Pancreas (tissue), 10 donors: ENCODE results near the gene C19orf33. TPM values are rescaled to one million over a fixed set of nuclear protein-coding genes. Genes with fewer than 3 reads are reported as not detected.

Experiments used
- ATAC-seq, 4 donors: fragments of 200-7000 bp; cut with Tn5 transposase; one replicate each; pipeline versions ENCODE4 v1.8.0 to v1.9.1; 2020; ENCODE audit warnings: mild to moderate bottlenecking in 4 of 4, moderate library complexity in 4 of 4
- DNase-seq, 6 donors: peaks; one replicate each; pipeline ENCODE4 v3.0.0-alpha.2; 2020
- FAIRE-seq: peaks from 2 replicates; lab custom pipeline; 2012; peaks lifted over from hg19 to GRCh38; lab: Jason Lieb, UNC
- H3K27ac ChIP-seq, 4 donors: fragments of 200-600 bp; sonication (generic); 1 replicate in 3 of 4; 2 replicates in 1 of 4; pipeline versions ENCODE4 v1.5.0 to v1.8.0; 2020
- H3K27me3 ChIP-seq, 4 donors: fragments of 200-600 bp; one replicate each; pipeline ENCODE4 v1.8.0; 2021
- H3K36me3 ChIP-seq, 3 donors: fragments of 200-600 bp; sonication (generic) in 1 of 3; one replicate each; pipeline versions ENCODE4 v1.5.0 to v1.8.0; 2020 to 2021
- H3K4me1 ChIP-seq, 3 donors: fragments of 200-600 bp; one replicate each; pipeline ENCODE4 v1.8.0; 2021
- H3K4me3 ChIP-seq, 4 donors: fragments of 200-600 bp; sonication (generic) in 2 of 4; one replicate each; pipeline versions ENCODE4 v1.5.0 to v1.8.0; 2020 to 2021
- H3K9me3 ChIP-seq, 4 donors: fragments of 200-600 bp; one replicate each; pipeline ENCODE4 v1.8.0; 2021
- CTCF ChIP-seq, 4 donors: fragments of 200-600 bp; sonication (generic) in 3 of 4; IDR thresholded peaks; one replicate each; pipeline versions ENCODE4 v1.5.0 to v1.8.0; 2021; ENCODE audit warnings: antibody characterized with exemption in 4 of 4
- WGBS, 2 donors: extraction: QIAGEN DNeasy Blood & Tissue Kit; methylation state at CpG; one replicate each; pipeline ENCODE4 v1.1.7; 2013; 5-methylcytosine and 5-hydroxymethylcytosine counted together
- intact Hi-C, 3 donors: fragments of 100-400 bp; cut with DNase I; formaldehyde crosslinking; loops; one replicate each; pipeline versions ENCODE4 v1.11.1 to v1.14.2; 2022
- polyA plus RNA-seq, 2 donors: library from polyadenylated mRNA; stranded (reverse); fragments of 200-250 nt; gene quantifications; one replicate each; pipeline ENCODE4 v1.2.3, GENCODE V29; 2013
- total RNA-seq, 6 donors: library from RNA; stranded (reverse); fragmentation: NEBNext Ultra II Directional in 4 of 6; extraction: Animal tissue kit (Norgen Biotek cat#: 25700) in 4 of 6; gene quantifications; one replicate each; pipeline versions ENCODE4 v1.2.1 to v1.2.4, GENCODE V29; 2021 to 2023
- donor health status: healthy with polysubstance abuse.
- donor health status: DM: no; HTN: no; CAD: no; lungs with moderate emphysema.
- donor health status: DM: no; HTN: no; CAD: no.
- donor health status: control.
- donor health status: control.
- donor health status: Bipolar disorder and iron deficiency.
- donor health status: DM: yes; HTN: yes; CAD: no.
- donor health status: DM: no; HTN: no; CAD: no.
- donor health status: DM: no; HTN: no; CAD: no.
- donor health status: DM: yes; HTN: yes; CAD: no.

Gene C19orf33
- total and polyA plus RNA-seq, 8 donors: 0.59 to 19.4 (median 3.2) TPM

DNA sequence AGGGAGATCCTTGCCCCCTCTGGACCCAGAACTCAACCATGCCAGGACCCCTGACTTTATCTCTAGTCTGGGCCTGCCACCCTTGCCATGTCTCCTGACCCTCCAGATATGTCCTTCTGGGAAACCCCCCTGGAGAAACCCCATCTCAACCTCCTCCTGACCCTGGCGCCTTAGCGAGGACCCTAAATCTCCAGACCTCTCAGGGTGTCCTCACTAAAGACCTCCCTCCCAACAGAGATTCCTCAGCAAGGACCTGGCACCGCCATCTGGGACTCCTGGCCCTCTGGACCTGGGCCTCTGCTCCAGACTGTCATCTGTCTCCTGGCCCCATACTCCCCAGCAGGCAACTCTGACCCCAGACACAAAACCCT is 16.9 kb downstream of the C19orf33 start:
- no peak overlapping the region for H3K27ac ChIP-seq
- no peaks in the 10 kb centered on the region for H3K36me3 ChIP-seq
- FAIRE-seq: no peak
- 71 to 84% methylated on average over 3 of the region's 3 CpGs for WGBS, 2 donors
- no peaks in the 10 kb centered on the region for H3K9me3 ChIP-seq
- no peak for ATAC-seq
- intact Hi-C loops: loop anchor here in 2 of 3 donors (5.0 to 10.0 kb wide), 3 partner anchors 74 to 426 kb away; no protein-coding TSS in a partner anchor
- H3K27me3 ChIP-seq: no peaks in the 10 kb centered on the region
- peaks cover 0 to 7% (median 3%) of the 10 kb centered on the region in 3 donors for H3K4me1 ChIP-seq
- DNase-seq: no peak
- H3K4me3 ChIP-seq: peak overlapping the region in 3 of 4 donors; percentile 69 to 93 (median 83)
- TF ChIP-seq CTCF (IDR thresholded peaks at IDR 0.05): no peak

GRCh38 chr19:38321646-38322196 is 17.7 kb downstream of the C19orf33 start:
- Histone ChIP-seq H3K27ac (no peak overlapping the region), H3K4me3 (peak overlapping the region in 1 of 4 donors; percentile 93)

DNA sequence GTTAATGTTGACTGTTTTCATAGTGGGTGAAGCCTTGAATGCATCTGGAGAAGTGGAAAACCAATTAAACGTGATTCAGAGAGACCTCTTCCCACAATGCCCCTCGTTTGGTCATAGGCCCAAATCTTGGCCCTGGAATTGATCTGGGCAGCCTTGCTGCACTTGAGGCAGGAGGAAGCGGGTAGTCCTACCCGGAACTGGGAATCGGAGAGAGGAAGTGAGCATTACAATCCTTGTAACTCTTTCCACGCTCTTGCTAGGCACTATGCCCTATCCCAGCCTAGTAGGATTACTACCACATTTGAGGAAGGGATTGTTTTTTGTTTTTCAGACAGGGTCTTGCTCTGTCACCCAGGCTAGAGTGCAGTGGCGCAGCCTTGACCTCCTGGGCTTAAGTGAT is 19.2 kb downstream of the C19orf33 start:
- intact Hi-C loops: loop anchor here in 2 of 3 donors (5.0 to 10.0 kb wide), 3 partner anchors 76 to 428 kb away; no protein-coding TSS in a partner anchor
- no peak for ATAC-seq
- H3K36me3 ChIP-seq: peaks cover 0 to 14% (median 4%) of the 10 kb centered on the region in 3 donors
- no peak overlapping the region for H3K4me3 ChIP-seq
- peaks cover 0 to 7% (median 0%) of the 10 kb centered on the region in 3 donors for H3K4me1 ChIP-seq
- no peaks in the 10 kb centered on the region for H3K27me3 ChIP-seq
- no peak for DNase-seq
- H3K27ac ChIP-seq: no peak overlapping the region
- WGBS, 2 donors: 66 to 70% methylated on average over 7 of the region's 7 CpGs
- H3K9me3 ChIP-seq: no peaks in the 10 kb centered on the region
- TF ChIP-seq CTCF (IDR thresholded peaks at IDR 0.05): no peak
- no peak for FAIRE-seq

More at GRCh38 chr19:38321646-38322196, 17.7 kb downstream of the C19orf33 start:
- ATAC-seq: peak in 3 of 4 donors; percentile 2 to 11 (median 3)
- H3K36me3 ChIP-seq: peaks cover 0 to 3% (median 0%) of the 10 kb centered on the region in 3 donors
- peak in 1 of 6 donors; percentile 40 for DNase-seq
- FAIRE-seq: peak; percentile 47
- H3K27me3 ChIP-seq: no peaks in the 10 kb centered on the region
- WGBS, 2 donors: 40% methylated on average over 11 of the region's 11 CpGs
- intact Hi-C loops: loop anchor here in 2 of 3 donors (5.0 to 10.0 kb wide), 3 partner anchors 74 to 427 kb away; no protein-coding TSS in a partner anchor
- TF ChIP-seq CTCF (IDR thresholded peaks at IDR 0.05): no peak
- H3K4me1 ChIP-seq: peaks cover 0 to 7% (median 0%) of the 10 kb centered on the region in 3 donors
- H3K9me3 ChIP-seq: no peaks in the 10 kb centered on the region

DNA sequence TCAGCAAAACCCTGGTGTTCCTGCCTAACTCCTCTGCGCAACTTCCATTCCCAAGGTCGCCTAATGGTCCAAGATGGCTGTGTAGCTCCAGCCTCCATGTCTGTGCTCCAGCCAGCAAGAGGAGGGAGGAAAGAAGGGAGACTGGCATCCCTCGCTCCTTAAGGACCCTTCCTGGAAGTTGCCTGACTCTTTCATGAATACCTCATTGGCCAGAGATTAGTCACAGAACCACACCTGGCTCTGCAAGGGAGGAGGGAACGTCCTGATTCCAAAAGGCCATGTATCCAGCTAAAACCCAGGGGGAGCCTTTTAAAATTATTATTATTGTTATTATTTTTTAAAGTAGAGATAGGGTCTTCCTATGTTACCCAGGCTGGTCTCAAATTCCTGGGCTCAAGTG is 20.4 kb downstream of the C19orf33 start:
- DNase-seq (no peak), FAIRE-seq (no peak), ATAC-seq (no peak)
- Histone ChIP-seq H3K36me3 (peaks cover 0 to 14% (median 4%) of the 10 kb centered on the region in 3 donors), H3K27me3 (no peaks in the 10 kb centered on the region), H3K9me3 (no peaks in the 10 kb centered on the region), H3K27ac (no peak overlapping the region), H3K4me1 (peaks cover 0 to 7% (median 0%) of the 10 kb centered on the region in 3 donors), H3K4me3 (no peak overlapping the region)
- intact Hi-C loops: loop anchor here in 2 of 3 donors (5.0 to 10.0 kb wide), 3 partner anchors 77 to 430 kb away; no protein-coding TSS in a partner anchor
- TF ChIP-seq CTCF (IDR thresholded peaks at IDR 0.05): no peak
- WGBS, 2 donors: 84 to 93% methylated on average over 4 of the region's 4 CpGs

- WGBS, 2 donors: 90 to 91% methylated on average over 22 of the region's 22 CpGs
- H3K4me3 ChIP-seq: no peak overlapping the region
- no peak for DNase-seq
- H3K27ac ChIP-seq: no peak overlapping the region
- ATAC-seq: no peak
- H3K9me3 ChIP-seq: no peaks in the 10 kb centered on the region
- no peaks in the 10 kb centered on the region for H3K27me3 ChIP-seq
- TF ChIP-seq CTCF (IDR thresholded peaks at IDR 0.05): no peak
- peaks cover 0 to 3% (median 0%) of the 10 kb centered on the region in 3 donors for H3K4me1 ChIP-seq
- no peak for FAIRE-seq
- intact Hi-C loops: loop anchor here in 2 of 3 donors (10.0 kb wide), 2 partner anchors 82 to 432 kb away; no protein-coding TSS in a partner anchor
- H3K36me3 ChIP-seq: peaks cover 0 to 14% (median 4%) of the 10 kb centered on the region in 3 donors
These were observed 22.5 kb downstream of the C19orf33 start for GRCh38 chr19:38326591-38326990.
